CD4-positive, alpha-beta T cell (primary cell): ENCODE data around the gene NFRKB. TPM values are rescaled to one million over a fixed set of nuclear protein-coding genes. Genes with fewer than 3 reads are reported as not detected.

Experiments used
- ATAC-seq: fragments of 200-7000 bp; cut with Tn5 transposase; one replicate; pipeline ENCODE4 v1.10.0; 2022; ENCODE audit warnings: mild to moderate bottlenecking; ENCODE audit not compliant: poor library complexity
- CTCF ChIA-PET: fragments of 350-600 bp; sonication (Branson Sonifier 250); formaldehyde crosslinking; loops from one replicate; lab custom pipeline; 2021; ENCODE audit warnings: antibody characterized with exemption, inconsistent platforms; lab: Charles Lee
- POLR2A ChIA-PET: fragments of 350-600 bp; sonication (Branson Sonifier 250); formaldehyde crosslinking; loops from one replicate; lab custom pipeline; 2021; ENCODE audit warnings: antibody characterized with exemption, inconsistent platforms; lab: Charles Lee
- DNase-seq, 14 experiments: peaks; one replicate each; pipeline ENCODE4 v3.0.0-alpha.2; 2013 to 2020; ENCODE audit warnings: mixed read lengths in 2 of 14
- H3K27ac ChIP-seq, 2 donors: one replicate each; pipeline versions ENCODE4 v1.5.1 to v1.7.0; 2013; ENCODE audit warnings: low read length in 2 of 2, low read depth in 1 of 2, mild to moderate bottlenecking in 1 of 2
- H3K27me3 ChIP-seq, 2 experiments: 1 replicate in 1 of 2; 2 replicates in 1 of 2; pipeline versions ENCODE4 v1.6.1 to v1.7.0; 2013; ENCODE audit warnings: low read length in 2 of 2, control low read depth in 1 of 2, mild to moderate bottlenecking in 1 of 2, moderate library complexity in 1 of 2; ENCODE audit not compliant: insufficient read depth in 2 of 2, control insufficient read depth in 1 of 2
- H3K36me3 ChIP-seq: one replicate; pipeline ENCODE4 v1.6.1; 2013; ENCODE audit warnings: low read length, control low read depth; ENCODE audit not compliant: insufficient read depth
- H3K4me1 ChIP-seq: one replicate; pipeline ENCODE4 v1.6.1; 2013; ENCODE audit warnings: low read length, control low read depth; ENCODE audit not compliant: insufficient read depth
- H3K4me3 ChIP-seq: one replicate; pipeline ENCODE4 v1.5.1; 2013; ENCODE audit warnings: mild to moderate bottlenecking, low read length, moderate library complexity
- H3K9me3 ChIP-seq, 2 experiments: 1 replicate in 1 of 2; 2 replicates in 1 of 2; pipeline versions ENCODE4 v1.6.1 to v1.7.0; 2013; ENCODE audit warnings: low read length in 2 of 2, mild to moderate bottlenecking in 2 of 2, control low read depth in 1 of 2, moderate library complexity in 1 of 2; ENCODE audit not compliant: control insufficient read depth in 1 of 2, insufficient read depth in 1 of 2
- H3K27ac Mint-ChIP-seq: one replicate; pipeline ENCODE4 v1.8.0; 2020; ENCODE audit warnings: mixed read lengths
- H3K27me3 Mint-ChIP-seq: one replicate; pipeline ENCODE4 v1.8.0; 2021; ENCODE audit warnings: mixed read lengths
- H3K36me3 Mint-ChIP-seq: one replicate; pipeline ENCODE4 v1.8.0; 2021; ENCODE audit warnings: low read depth, mixed read lengths
- H3K4me1 Mint-ChIP-seq: one replicate; pipeline ENCODE4 v1.8.0; 2021; ENCODE audit warnings: low read depth, mixed read lengths
- H3K4me3 Mint-ChIP-seq: one replicate; pipeline ENCODE4 v1.8.0; 2020; ENCODE audit warnings: mild to moderate bottlenecking, mixed read lengths
- H3K9me3 Mint-ChIP-seq: one replicate; pipeline ENCODE4 v1.8.0; 2020; ENCODE audit warnings: mixed read lengths
- CTCF ChIP-seq: fragments of 200-600 bp; IDR thresholded peaks from one replicate; pipeline ENCODE4 v1.8.0; 2022; ENCODE audit warnings: antibody characterized with exemption, mild to moderate bottlenecking
- intact Hi-C, 2 experiments: fragments of 100-400 bp; cut with DNase I in 1 of 2; cut with micrococcal nuclease in 1 of 2; formaldehyde crosslinking; loops; one replicate each; pipeline versions ENCODE4 v1.15.1 to v1.9.0; 2023 to 2025; cut with DNase I, micrococcal nuclease
- total RNA-seq, 174 experiments: library from RNA in 2 of 174; stranded (reverse) in 2 of 174; gene quantifications; one replicate each; pipeline ENCODE4 v1.2.3 and lab custom pipeline; 2021 to 2026

Gene NFRKB
- total RNA-seq, 2 experiments from 2014 or later: 61.7 to 64.5 TPM

- H3K36me3 Mint-ChIP-seq: peaks cover 91% of the 10 kb centered on the region
- no peak for DNase-seq
- no peaks in the 10 kb centered on the region for H3K9me3 Mint-ChIP-seq
- CTCF ChIA-PET: no interaction called here
- Histone ChIP-seq H3K4me1 (peaks cover 38% of the 10 kb centered on the region), H3K4me3 (no peak overlapping the region), H3K27ac (no peak overlapping the region), H3K36me3 (peaks cover 71% of the 10 kb centered on the region), H3K27me3 (no peaks in the 10 kb centered on the region), H3K9me3 (no peaks in the 10 kb centered on the region)
- H3K27ac Mint-ChIP-seq: peak overlapping the region; percentile 68
- no peaks in the 10 kb centered on the region for H3K27me3 Mint-ChIP-seq
- no peak for ATAC-seq
- no peak overlapping the region for H3K4me3 Mint-ChIP-seq
- TF ChIP-seq CTCF: no peak
- intact Hi-C loops: no loop called here
- H3K4me1 Mint-ChIP-seq: peaks cover 57% of the 10 kb centered on the region
- POLR2A ChIA-PET: interaction anchor here (1.4 to 1.9 kb wide), 2 partner anchors 11 to 50 kb away, joined by 3 to 12 read pairs; no protein-coding TSS in a partner anchor
These were observed 30.6 kb downstream of the NFRKB start for GRCh38 chr11:129864811-129865210.

DNA sequence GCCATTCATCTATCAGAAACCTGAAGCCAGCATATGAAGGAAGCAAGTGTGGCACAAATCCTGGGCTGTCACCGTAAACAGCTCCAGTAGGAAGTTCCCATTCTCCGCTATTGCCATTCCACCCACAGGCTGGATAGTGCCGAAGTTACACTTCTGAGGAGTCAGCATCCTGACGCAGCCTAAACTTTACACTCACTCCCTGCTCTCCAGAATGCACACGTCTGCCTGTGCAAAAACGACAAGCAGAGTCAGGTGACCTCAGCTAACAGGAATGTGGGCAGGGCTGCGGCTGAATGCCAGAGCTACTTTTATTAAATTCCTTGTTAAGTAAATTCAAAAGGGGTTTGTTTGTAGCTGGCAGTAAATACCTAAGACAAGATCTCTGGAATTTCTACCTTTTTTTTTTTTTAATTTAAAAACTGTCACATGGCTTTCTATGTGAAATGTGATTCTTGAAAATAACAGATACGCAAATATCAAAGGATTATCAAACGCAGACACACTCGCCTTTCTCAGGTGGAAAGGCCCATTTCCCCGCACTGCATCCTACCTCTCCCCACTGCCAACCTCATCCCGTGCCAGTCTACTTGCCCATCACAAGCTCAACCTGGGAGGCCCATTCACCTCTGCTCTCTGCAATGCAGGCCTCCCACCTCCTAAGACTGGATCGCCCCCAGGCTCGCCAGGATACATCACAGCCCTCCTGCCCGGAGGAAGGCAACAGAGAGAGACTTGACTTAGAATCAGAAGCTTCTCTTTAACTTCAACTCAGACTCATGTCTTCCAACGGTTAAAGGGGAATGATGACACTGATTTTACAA lies 33.5 kb downstream of the NFRKB start:
- intact Hi-C loops: loop anchor here in 1 of 2 experiments (2.0 kb wide), 1 partner anchor 47 kb away; the partner anchor contains the start of gene TMEM45B
- Histone ChIP-seq H3K27ac (no peak overlapping the region), H3K4me3 (no peak overlapping the region), H3K4me1 (peaks cover 51% of the 10 kb centered on the region), H3K36me3 (peaks cover 54% of the 10 kb centered on the region), H3K27me3 (no peaks in the 10 kb centered on the region), H3K9me3 (no peaks in the 10 kb centered on the region)
- H3K27ac Mint-ChIP-seq: peak overlapping the region; percentile 99
- ChIA-PET POLR2A (interaction anchor here (1.7 to 4.4 kb wide), 6 partner anchors 8 to 57 kb away, joined by 4 to 26 read pairs (median 8); partner anchors contain the start of genes NFRKB and TMEM45B), CTCF (interaction anchor here (0.6 kb wide), 1 partner anchor 83 kb away, joined by 3 read pairs; no protein-coding TSS in a partner anchor)
- ATAC-seq (no peak), DNase-seq (no peak)
- peaks cover 68% of the 10 kb centered on the region for H3K4me1 Mint-ChIP-seq
- H3K27me3 Mint-ChIP-seq: no peaks in the 10 kb centered on the region
- peaks cover 87% of the 10 kb centered on the region for H3K36me3 Mint-ChIP-seq
- no peaks in the 10 kb centered on the region for H3K9me3 Mint-ChIP-seq
- TF ChIP-seq CTCF: no peak
- H3K4me3 Mint-ChIP-seq: no peak overlapping the region

DNA sequence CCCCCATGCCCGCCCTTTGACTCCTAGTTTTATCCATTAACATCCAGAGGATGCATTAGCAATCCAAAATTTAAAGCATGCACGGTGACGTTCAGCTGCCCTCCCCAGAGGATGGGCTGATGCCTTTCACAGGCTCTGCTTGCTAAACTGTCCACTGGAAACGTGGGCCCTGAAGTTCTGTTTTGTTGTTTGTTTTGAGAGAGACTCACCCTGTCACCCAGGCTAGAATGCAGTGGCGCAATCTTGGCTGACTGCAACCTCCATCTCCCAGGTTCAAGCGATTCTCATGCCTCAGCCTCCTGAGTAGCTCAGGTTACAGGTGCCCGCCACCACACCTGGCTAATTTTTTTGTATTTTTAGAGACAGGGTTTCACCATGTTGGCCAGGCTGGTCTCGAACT lies 39.3 kb downstream of the NFRKB start:
- no peak overlapping the region for H3K4me3 Mint-ChIP-seq
- Histone ChIP-seq H3K27ac (no peak overlapping the region), H3K4me1 (peaks cover 51% of the 10 kb centered on the region), H3K36me3 (peaks cover 11% of the 10 kb centered on the region), H3K27me3 (no peaks in the 10 kb centered on the region), H3K9me3 (no peaks in the 10 kb centered on the region), H3K4me3 (no peak overlapping the region)
- peaks cover 76% of the 10 kb centered on the region for H3K4me1 Mint-ChIP-seq
- POLR2A ChIA-PET: interaction anchor here (0.6 kb wide), 1 partner anchor 66 kb away, joined by 3 read pairs; no protein-coding TSS in a partner anchor
- ATAC-seq (no peak), DNase-seq (no peak)
- peaks cover 2% of the 10 kb centered on the region for H3K9me3 Mint-ChIP-seq
- intact Hi-C loops: loop anchor here in 1 of 2 experiments (5.0 kb wide), 2 partner anchors 36 to 64 kb away; no protein-coding TSS in a partner anchor
- TF ChIP-seq CTCF: no peak
- peak overlapping the region; percentile 97 for H3K27ac Mint-ChIP-seq
- H3K27me3 Mint-ChIP-seq: no peaks in the 10 kb centered on the region
- CTCF ChIA-PET: no interaction called here
- peaks cover 36% of the 10 kb centered on the region for H3K36me3 Mint-ChIP-seq
